Spleen (tissue), 7 donors: ENCODE measurements around the gene AP3B1.

Experiments used
- POLR2A ChIP-seq, 3 donors: fragments of 450-650 bp; IDR thresholded peaks; one replicate each; pipeline ENCODE4 v1.5.1; 2017; ENCODE audit warnings: antibody characterized with exemption in 3 of 3, mild to moderate bottlenecking in 1 of 3
- POLR2AphosphoS5 ChIP-seq, 3 donors: sonication (generic); formaldehyde crosslinking; IDR thresholded peaks; one replicate each; pipeline ENCODE4 v1.5.1; 2017; ENCODE audit warnings: antibody characterized with exemption in 3 of 3
- TF ChIP-seq, protein P1 (sequence below), 11 experiments: fragments of 200-600 bp in 7 of 11; fragments of 450-650 bp in 4 of 11; sonication (generic) in 4 of 11; IDR thresholded peaks in 8 of 11; conservative IDR thresholded peaks in 3 of 11; 1 replicate in 7 of 11; 2 replicates in 4 of 11; pipeline versions ENCODE4 v1.4.0 to v1.8.0; 2016 to 2021; ENCODE audit warnings: antibody characterized with exemption in 11 of 11, inconsistent platforms in 4 of 11, mild to moderate bottlenecking in 1 of 11
- donor health status: DM: no; HTN: no; CAD: no; lungs with moderate emphysema.
- donor health status: DM: no; HTN: no; CAD: no.
- donor health status: DM: no; HTN: no; CAD: no.

GRCh38 chr5:78113689-78114264 lies 180.7 kb downstream of the AP3B1 start:
- TF ChIP-seq, protein P1, sequence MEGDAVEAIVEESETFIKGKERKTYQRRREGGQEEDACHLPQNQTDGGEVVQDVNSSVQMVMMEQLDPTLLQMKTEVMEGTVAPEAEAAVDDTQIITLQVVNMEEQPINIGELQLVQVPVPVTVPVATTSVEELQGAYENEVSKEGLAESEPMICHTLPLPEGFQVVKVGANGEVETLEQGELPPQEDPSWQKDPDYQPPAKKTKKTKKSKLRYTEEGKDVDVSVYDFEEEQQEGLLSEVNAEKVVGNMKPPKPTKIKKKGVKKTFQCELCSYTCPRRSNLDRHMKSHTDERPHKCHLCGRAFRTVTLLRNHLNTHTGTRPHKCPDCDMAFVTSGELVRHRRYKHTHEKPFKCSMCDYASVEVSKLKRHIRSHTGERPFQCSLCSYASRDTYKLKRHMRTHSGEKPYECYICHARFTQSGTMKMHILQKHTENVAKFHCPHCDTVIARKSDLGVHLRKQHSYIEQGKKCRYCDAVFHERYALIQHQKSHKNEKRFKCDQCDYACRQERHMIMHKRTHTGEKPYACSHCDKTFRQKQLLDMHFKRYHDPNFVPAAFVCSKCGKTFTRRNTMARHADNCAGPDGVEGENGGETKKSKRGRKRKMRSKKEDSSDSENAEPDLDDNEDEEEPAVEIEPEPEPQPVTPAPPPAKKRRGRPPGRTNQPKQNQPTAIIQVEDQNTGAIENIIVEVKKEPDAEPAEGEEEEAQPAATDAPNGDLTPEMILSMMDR (IDR thresholded peaks at IDR 0.05 in 8 of 11, conservative IDR thresholded peaks at IDR 0.05 in 3 of 11): no peak
- TF ChIP-seq POLR2AphosphoS5 (IDR thresholded peaks at IDR 0.05) (peak in 1 of 3 donors; percentile 70), POLR2A (IDR thresholded peaks at IDR 0.05) (no peak)
